Stimulated activated CD8-positive, alpha-beta memory T cell treated with anti-CD3 and anti-CD28 coated beads, Interleukin-7, amount 100 ng/mL, for 1 hour (primary cell): Measurements from ENCODE around the gene AKAP12.

Experiments used
- DNase-seq, 2 donors: peaks; one replicate each; pipeline ENCODE4 v3.0.0-alpha.2; 2020; ENCODE audit warnings: low read depth in 2 of 2

Gene AKAP12

GRCh38 chr6:151279891-151280290 lies 40.1 kb downstream of the AKAP12 start:
- DNase-seq = no peak

DNA sequence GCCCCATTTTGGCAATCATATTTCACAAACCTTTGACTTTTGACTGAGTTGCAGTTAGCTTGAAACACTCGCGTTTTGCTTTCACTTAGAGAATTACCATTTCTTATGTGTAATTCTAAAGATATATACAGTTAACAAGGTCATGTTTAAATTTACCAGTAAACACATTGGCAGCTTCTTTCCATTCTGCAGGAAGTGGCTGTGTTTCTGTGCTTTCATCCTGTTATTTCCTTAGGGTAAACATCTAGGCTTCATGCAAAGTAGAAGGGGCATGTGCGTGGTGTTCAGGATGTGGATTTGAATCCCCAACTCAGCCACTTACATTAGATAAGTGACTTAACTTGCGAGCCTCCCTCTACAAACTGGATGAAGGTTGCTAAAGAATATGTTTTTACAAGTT lies 41.1 kb downstream of the AKAP12 start:
- no peak for DNase-seq

DNA sequence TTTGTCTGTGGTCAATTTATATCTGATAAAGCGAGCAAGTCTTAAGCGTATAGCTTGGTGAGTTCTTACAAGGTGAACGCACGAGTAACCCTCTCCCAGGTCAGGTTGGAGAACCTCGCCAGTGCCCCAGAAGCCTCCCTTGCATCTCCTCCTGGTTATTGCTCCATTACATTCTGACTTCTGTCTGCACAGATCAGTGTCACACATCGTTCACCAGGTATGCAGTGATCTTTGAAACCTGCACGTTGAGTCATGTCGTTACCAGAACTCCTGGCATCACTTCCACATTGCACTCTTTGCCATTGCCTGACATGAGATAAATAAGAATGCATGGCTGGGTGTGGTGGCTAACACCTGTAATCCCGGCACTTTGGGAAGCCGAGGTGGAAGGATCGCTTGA lies 44.2 kb downstream of the AKAP12 start:
- DNase-seq = no peak

DNA sequence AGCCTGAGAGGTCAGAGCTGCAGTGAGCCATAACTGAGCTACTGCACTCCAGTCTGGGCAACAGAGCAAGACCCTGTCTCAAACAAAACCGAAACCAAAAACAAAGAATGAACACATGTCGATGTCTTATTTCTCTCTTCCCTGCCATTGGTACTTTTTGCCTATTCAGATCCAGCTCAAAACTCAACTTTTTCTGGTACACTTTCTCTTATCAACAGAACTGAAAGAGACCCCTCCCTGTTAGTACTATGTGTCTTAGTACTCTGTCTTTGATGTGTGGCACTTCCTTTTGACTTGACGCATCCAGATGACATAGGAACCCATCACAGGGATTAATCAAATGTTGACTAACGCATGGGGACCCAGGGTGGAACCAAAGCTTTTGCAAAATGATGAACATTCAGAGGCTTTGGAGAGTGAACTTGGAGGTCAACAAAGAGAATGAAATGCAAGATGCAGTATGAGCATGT lies 44.8 kb downstream of the AKAP12 start:
- DNase-seq = no peak

GRCh38 chr6:151285122-151285521 lies 45.4 kb downstream of the AKAP12 start:
- no peak for DNase-seq

- no peak for DNase-seq
Observed at GRCh38 chr6:151286214-151286613, 46.4 kb downstream of the AKAP12 start.

DNA sequence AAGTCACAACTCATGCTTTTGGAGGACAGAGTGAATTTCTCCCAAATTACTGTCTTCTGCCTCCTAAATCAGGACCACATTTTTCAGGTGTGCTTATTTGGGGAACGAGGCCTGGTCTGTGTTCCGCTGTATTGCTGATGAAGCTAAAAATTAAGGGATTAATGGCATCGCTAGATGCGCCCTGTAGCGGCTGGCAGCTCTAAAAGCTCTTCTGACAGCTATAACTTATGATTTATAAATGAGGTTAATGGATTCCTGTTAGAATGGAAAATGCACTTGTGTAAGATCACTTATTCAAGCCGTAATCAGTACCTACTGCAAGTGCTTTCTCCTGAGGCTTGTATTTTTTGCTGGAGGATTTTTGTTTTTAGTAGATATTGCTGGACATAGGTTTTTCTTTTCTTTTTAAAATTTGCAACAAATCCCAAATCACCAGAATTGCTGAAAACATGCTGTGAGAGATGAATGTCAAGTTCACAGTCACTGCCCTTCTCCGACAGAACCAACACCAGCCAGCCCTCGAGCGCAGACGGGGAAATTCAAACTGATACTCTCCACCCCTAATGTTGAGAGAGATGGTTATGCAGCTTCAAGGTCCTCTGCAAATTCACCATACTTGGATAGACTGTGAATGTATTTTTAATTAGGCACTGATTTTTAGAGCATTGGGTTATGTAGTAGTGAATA lies 49.1 kb downstream of the AKAP12 start:
- DNase-seq = no peak

- no peak for DNase-seq
Observed at GRCh38 chr6:151289399-151290007, 49.7 kb downstream of the AKAP12 start.

GRCh38 chr6:151290877-151291721 lies 51.3 kb downstream of the AKAP12 start:
- DNase-seq = no peak

DNA sequence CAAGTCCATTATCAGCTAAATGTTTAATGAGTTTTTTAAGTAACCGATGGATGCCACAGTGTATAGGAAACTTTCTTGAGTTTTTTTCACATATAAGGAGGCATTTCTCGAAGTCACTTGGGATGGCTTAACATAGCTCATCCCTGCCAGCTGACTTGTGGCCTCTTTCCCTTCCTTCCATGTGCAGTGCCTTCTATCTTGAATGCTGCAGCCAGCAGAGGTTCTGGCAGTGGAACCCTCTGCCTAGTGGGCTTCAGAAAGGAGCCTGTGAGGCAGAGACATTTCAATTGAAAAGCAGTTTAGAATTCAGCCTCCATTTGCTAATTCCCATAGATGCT lies 51.9 kb downstream of the AKAP12 start:
- no peak for DNase-seq

DNA sequence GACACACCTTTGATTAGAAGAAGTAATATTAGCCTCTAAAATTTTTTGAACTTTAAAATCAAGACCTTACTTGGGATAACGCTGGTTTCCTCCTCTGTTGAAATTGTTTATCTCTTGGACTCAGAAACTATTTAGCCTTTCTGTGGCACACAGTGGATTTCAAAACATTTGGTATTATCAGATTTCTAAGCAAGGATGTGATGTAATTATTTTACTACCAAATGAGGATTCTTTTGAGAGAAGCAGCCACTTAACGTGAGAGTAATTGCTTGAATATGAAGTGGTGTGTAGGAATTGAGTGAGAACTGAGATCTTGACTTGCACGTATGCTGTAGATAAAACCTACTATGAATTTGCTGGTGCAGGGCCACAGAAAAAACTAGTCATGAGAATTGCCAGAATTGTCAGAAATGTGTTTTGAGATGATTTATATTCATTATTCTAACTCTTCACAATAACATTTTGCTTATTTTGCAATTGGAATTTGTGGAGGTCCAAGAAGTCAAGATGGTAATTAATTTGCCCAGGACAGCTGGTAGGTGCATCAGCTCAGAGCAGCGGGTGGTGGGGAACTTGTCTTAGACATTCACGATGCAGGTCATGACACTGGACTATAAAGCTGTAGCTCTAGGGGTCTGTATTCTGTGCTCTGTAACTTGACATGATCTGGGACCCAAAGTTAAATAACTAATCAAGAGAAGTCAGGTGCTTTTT lies 53.4 kb downstream of the AKAP12 start:
- DNase-seq = no peak

GRCh38 chr6:151293688-151294016 lies 53.9 kb downstream of the AKAP12 start:
- DNase-seq = no peak

DNA sequence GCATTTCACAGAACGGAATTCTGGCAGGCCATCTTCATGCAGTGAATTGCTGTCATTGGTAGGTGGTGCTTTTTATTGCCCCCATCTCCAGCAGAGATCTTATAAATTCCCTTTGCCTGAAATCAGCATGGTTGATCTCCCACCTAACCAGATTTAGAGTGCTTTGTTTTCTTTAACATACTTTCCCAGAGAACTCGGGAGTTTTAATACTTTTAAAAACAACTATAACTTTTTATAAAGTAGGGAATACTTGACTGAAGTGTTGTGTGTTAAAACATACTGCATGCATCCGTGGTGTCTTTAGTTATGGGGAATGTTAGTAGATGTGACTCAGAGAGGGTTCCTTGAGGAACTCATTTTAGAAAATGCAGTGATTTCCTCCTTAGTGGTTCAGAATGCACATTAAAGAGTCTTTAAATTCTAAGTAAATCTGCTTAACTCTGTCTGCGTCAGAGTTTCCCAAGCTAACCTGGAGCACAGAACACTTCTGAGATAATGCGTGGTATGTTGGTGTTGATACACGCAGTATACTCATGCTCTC lies 54.9 kb downstream of the AKAP12 start:
- DNase-seq = no peak

GRCh38 chr6:151297886-151298285 lies 58.1 kb downstream of the AKAP12 start:
- no peak for DNase-seq

DNA sequence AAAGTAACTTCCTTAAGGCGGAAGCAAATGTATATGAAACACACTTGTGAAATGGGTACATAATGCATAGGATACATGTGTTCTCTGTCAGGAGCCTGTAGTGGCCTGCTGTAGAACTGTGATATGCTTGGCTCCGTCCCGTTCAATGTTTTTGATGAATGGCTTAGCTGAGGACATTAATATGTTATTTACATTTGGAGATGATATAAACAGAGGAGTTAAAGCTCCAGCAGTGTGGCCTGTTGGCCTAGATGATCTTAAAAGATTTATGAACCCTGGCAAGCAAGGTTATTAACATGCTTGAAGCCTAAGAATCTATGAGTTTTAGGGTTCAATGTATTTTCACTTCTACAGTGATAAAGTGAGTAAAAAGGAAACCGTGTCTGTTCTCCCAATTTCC lies 59.2 kb downstream of the AKAP12 start:
- DNase-seq = no peak

DNA sequence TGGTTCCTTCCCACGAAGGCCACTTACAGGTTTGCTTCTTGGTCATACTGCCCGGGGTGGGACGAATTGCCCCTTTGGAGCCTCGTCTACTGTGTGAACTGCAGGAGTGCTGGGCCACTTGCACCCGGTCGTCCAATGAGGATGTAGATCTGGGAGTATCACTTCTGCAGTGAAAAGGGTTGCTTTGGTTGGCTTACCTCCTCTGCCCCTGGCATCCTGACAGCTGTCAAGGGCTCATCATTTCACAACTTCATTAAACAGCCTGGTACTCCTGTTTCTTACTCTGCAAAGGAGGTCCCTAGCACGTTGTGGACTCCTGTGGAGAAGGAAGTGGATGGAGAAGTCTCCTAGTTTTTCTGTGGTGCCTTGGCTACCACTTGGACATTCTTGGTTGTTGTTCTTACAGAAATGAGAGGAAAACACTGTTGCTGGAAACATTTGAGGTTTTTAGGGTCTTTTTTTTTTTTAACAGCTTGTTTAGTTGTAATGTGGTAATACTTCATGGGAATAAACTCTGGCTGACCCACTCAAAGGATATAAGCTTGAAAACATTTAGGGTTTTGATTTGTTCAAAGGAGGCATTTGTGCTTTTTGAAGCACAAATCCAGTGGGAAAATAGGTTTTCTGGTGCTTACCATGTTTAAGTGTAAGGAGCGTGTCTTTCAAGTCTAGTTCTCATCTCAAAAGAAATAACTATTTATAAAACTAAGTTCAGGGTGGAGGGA lies 60.7 kb downstream of the AKAP12 start:
- DNase-seq = no peak

DNA sequence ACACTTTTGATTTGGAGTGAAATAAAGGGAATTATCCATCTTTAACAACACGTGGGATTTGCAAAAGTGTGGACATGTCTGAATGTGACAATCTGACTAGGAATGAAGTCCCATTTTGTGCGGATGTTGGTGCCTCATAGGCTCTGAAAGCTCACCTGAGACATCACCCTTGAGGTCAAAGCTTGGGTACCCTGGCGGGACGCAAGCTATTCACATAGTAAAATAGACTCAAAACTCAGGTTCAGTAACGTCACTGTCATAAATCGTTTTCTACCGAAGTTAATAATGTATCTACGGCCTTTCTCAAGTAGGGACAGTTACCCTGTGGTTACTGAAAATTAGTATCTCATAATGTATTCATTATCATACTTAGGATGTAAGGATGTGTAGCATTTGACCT lies 61.8 kb downstream of the AKAP12 start:
- no peak for DNase-seq

DNA sequence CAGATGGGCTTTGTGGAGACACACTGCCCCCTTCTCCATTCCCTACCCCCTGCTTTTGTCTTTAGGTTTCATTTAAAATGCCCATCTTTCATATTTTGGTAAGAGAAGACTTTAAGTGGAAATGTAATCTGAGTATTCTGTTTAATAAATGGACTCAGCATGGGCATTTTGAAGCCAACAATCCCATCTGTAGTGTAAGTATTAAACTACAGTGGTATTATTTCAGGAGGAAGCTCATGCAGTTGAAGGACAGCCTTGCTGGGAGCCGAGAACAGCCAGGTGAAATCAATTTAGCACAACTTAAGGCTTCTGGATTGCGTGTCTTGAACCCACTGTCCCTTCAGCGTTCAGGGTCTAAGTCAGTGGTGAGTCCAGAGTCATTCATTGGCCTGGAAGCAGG lies 63.5 kb downstream of the AKAP12 start:
- DNase-seq = no peak

DNA sequence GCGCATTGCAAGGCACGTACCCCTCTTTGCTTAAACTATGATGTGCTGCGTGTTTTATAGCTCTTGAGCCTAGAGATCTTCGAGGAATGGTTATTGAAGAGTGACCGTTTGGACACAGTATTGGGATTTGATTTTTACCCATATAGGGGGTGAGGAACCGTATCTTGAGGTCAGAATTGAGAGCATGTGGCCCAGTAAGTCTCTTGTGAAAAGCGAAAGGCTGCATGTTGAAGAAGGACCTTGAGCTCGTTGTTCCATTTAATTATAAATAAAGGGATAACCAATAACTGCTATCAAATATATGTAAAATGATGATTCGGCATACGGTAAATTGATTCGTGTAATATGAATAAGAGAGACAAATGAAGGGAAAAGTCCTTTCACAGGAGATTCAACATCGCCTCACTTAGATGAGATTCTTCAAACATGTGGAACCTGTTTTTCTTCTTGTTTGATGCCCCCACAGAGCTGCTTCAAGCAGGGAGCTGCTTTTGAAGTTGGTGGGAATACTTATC lies 66.6 kb downstream of the AKAP12 start:
- no peak for DNase-seq

DNA sequence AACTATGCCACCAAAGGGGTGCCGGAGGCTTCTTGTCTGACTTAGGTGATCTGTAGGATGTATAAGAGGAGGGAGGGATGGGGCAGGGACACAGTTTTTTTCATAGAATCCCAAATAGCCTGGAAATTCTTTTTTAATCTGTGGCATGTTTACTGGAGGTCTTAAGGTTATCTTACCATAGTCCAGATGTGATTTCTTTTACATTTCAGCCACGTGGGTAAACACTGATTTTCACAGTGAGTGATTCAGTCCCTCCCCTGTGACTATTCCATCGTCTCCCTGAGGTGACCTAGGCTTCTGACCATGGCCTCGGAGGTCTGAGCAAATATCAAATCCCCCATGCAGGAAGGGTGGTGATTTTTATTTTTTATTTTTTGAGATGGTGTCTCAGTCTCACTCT lies 67.7 kb downstream of the AKAP12 start:
- DNase-seq = no peak

DNA sequence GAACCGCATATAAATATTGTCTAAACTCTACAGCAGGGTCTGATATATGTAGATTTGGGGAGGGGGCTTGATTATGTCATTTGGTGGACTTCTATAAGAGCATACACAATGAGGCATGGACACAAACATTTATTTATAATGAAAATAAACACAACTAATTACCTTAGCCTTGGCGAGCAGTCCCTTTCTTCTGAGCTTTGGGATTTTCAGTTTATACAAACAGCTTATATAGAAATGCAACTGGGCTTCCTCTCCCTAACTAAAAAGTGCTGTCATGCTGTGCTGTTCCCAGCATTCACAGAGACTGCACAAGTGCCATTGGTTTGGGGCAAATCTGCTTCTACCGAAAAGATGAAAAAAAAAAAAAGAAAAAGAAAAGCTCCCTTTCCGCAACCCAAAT lies 69.9 kb downstream of the AKAP12 start:
- no peak for DNase-seq
